ENCODE results near the gene AVL9. TPM values are rescaled to one million over a fixed set of nuclear protein-coding genes. Genes with fewer than 3 reads are reported as not detected.
"Not testable (repeated sequence)": the region's sequence is repeated elsewhere in the genome, so short reads cannot be mapped to it uniquely, and the experiment has no call there.

Gene AVL9
- total RNA-seq, 1 donor from 2014 or later = 31.5 TPM

- DNase-seq (ENCODE audit: low spot score) (no peak), ATAC-seq (no peak)
- intact Hi-C loops (cut with DNase I) = no loop called here
Observed at GRCh38 chr7:32618470-32618869, 123.2 kb downstream of the AVL9 start.

DNA sequence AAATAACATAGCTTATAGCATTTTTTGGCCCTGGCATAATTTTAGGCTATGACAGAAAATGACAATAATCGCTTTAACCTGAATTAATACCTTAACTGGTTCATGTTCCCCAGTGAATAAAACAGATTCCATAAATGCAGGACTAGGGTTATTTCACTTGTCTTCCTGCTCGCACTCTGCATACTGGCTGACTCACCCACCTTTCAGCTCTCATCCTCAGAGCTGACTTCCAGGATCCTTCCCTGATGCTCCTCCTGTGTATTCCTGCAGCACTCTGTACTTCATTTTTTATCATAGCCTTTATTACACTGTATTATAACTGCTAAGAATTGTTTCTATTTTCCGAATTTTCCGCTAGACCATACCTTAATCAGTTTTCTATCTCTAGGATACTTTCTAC is 123.7 kb downstream of the AVL9 start:
- no peak for DNase-seq (ENCODE audit: low spot score)
- intact Hi-C loops (cut with DNase I) = no loop called here
- ATAC-seq = no peak

DNA sequence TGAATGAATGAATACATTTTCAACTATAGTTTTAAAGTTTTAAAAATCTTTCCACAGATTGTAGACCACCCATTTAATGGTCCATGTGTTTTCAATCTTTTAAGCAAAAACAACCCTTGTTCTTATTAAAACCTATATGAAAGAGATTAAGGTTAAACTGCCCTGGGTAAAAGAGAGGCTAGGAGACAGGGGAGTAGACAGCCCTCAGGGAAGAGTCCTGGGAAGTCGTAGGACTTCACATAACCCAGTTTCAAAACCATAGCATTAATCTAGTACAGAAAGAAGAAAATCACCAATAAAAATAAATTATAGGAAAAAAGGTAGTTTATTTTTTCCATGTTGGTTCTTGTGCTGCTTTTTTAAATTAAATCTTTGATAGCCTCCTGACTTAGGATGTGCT is 124.1 kb downstream of the AVL9 start:
- not testable (repeated sequence) for ATAC-seq

GRCh38 chr7:32631021-32631420 is 135.7 kb downstream of the AVL9 start:
- intact Hi-C loops (cut with DNase I) = no loop called here

More for the DNA sequence above, 124.1 kb downstream of the AVL9 start:
- intact Hi-C loops (cut with DNase I); DNase-seq (ENCODE audit: low spot score): not testable (repeated sequence)

DNA sequence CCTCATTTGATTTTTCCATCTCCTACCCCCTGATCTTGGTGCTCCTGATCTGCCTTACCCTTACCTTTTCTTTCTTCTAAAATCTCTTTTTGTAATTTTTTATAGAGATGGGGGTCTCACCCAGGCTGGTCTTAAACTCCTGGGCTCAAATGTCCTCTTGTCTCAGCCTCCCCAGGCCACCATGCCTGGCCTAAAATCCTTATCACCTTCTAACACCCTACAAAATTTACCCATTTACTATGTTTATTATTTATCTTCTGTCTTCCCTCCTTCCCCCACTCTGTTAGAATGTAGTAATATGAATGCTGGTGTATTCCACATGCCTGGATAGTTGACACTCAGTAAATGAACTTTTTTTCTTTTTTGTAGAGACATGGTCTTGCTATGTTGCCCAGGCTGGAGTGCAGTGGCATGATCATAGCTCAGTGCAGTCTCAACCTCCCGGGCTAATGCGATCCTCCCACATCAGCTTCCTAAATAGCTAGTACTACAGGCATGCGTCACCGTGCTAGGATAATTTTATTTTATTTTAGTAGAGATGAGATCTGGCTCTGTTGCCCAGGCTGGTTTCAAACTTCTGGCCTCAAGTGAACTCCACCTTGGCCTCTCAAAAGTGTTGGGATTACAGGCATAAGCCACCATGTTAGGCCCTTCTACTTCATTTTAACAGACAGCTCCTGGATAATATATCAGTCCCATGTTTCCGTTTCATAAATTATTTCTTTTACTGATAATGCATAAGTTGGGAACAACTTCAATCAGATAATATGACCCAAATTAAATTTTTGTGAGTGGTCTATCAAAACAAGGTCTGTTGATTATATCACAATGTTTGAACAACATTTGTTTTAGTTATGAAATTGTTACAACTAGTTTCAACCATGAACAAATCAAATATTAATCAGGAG is 136.6 kb downstream of the AVL9 start:
- ATAC-seq; intact Hi-C loops (cut with DNase I); DNase-seq (ENCODE audit: low spot score): not testable (repeated sequence)

More at GRCh38 chr7:32631021-32631420, 135.7 kb downstream of the AVL9 start:
- ATAC-seq (no peak), DNase-seq (ENCODE audit: low spot score) (no peak)

DNA sequence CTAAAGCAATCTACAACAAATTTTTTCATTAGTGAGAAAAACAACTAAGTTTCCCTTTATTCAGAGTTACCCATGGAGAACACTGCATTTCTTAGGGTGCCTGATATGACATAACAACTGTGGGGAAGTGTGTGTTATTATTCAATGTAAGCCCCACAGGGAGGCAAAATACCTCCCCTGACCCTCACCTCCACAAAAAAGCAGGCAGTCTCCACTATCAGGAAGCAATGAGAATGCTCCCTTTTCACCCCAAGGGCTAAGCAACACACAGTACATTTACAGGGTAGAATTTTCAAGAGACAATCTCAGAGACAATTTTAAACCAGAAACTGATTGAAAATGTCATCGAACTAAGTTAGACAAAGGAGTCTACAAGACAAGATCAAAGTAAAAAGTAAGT is 138.2 kb downstream of the AVL9 start:
- intact Hi-C loops (cut with DNase I); DNase-seq (ENCODE audit: low spot score); ATAC-seq: not testable (repeated sequence)

DNA sequence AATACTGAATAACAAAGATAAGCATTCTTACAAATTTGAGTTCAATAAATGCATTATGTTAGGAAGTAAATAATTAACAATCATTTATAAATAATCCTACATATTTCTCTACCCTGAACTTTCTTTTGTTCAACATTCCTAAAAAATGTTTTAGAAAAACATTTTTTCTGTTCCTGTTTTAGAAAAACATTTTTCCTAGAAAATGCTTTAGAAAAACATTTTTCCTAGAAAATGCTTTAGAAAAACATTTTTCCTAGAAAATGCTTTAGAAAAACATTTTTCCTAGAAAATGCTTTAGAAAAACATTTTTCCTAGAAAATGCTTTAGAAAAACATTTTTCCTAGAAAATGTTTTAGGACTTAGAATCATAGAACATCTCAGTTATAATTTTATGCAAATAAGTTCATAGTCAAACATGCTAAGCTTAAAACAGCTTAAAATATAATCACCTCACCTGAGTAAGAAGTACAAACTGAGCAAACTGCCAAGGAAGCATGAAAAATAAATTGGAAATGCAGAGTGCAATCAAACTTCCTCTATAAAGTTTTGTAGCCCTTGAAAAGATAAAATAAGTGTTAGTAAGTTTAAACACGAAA is 139.6 kb downstream of the AVL9 start:
- DNase-seq (ENCODE audit: low spot score); ATAC-seq; intact Hi-C loops (cut with DNase I): not testable (repeated sequence)

DNA sequence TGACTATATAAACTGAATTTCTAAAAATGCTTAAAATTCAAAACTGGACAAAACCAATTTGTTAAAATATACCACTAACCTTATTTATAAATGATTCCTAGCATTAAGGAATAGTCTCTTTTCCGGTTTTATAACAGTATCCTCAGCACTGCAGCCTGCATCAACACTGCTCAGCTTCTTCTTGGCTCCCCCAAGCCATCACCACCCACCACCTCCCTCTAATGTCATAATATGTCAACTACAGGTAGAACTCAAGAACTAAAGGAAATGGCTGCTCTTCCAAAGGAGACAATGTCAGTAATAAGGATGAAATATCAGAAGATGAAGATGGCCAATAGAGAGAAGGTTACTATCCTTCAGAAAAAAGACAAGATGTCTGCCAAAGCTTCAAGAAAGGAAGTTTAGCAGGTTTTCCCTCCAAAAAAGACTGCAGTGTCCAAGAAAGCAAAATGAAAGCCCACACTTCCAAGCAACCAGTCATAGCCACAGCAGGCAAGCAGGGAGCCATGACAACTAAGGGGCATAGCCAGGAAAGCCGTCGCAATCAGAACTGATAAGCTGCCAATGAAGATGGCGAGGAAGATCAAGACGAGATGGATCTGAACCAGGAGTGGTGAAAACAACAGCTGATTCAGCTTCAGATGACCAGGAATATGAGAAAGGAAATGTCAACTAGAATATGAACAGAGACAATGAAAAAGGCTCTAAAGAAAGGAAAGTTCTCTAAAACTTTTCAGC is 141.6 kb downstream of the AVL9 start:
- intact Hi-C loops (cut with DNase I); DNase-seq (ENCODE audit: low spot score); ATAC-seq: not testable (repeated sequence)

DNA sequence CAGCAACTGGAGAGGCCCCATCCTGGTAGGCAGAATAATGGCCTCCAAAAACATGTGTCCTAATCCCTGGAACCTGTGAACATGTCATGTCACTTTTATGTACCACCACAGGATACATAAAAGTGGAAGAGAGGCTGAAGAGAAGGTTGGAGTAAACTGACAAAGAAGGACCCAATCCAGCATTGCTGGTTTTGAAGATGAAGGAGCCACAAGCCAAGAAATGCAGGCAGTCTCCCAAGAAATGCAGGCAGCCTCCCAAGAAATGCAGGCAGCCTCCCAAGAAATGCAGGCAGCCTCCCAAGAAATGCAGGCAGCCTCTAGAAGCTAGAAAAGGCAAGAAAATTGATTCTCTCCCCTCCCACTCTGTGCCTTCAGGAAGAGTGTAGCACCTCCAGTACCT is 142.3 kb downstream of the AVL9 start:
- DNase-seq (ENCODE audit: low spot score); ATAC-seq; intact Hi-C loops (cut with DNase I): not testable (repeated sequence)

Other genes with a start within 250 kb of the AVL9 start
- gene LSM5, start 5.1 kb upstream of the AVL9 start, total RNA-seq = 27.6 TPM

All from sciatic nerve (tissue), 2 donors.